ENCODE results near the gene C22orf31.

DNA sequence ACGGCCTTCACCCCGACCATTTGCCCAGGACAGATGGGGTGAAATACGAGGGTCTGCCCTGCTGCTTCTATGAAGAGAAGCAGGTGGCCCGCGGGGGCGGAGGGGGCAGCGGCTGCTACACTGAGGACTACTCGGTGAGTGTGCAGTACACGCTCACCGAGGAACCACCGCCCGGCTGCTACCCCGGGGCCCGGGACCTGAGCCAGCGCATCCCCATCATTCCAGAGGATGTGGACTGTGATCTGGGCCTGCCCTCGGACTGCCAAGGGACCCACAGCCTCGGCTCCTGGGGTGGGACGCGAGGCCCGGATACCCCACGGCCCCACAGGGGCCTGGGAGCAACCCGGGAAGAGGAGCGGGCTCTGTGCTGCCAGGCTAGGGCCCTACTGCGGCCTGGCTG is 11.2 kb downstream of the C22orf31 start:
- TF ChIP-seq, protein P1, sequence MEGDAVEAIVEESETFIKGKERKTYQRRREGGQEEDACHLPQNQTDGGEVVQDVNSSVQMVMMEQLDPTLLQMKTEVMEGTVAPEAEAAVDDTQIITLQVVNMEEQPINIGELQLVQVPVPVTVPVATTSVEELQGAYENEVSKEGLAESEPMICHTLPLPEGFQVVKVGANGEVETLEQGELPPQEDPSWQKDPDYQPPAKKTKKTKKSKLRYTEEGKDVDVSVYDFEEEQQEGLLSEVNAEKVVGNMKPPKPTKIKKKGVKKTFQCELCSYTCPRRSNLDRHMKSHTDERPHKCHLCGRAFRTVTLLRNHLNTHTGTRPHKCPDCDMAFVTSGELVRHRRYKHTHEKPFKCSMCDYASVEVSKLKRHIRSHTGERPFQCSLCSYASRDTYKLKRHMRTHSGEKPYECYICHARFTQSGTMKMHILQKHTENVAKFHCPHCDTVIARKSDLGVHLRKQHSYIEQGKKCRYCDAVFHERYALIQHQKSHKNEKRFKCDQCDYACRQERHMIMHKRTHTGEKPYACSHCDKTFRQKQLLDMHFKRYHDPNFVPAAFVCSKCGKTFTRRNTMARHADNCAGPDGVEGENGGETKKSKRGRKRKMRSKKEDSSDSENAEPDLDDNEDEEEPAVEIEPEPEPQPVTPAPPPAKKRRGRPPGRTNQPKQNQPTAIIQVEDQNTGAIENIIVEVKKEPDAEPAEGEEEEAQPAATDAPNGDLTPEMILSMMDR (IDR thresholded peaks at IDR 0.05) = no peak
- no peak for TF ChIP-seq POLR2A (IDR thresholded peaks at IDR 0.05)
